Measurements from ENCODE around the gene NEMP2. TPM values are rescaled to one million over a fixed set of nuclear protein-coding genes. Genes with fewer than 3 reads are reported as not detected.
"Not testable (repeated sequence)": the region's sequence is repeated elsewhere in the genome, so short reads cannot be mapped to it uniquely, and the experiment has no call there.

Gene NEMP2
- total RNA-seq, 1 experiment from 2014 or later: 9.2 TPM

DNA sequence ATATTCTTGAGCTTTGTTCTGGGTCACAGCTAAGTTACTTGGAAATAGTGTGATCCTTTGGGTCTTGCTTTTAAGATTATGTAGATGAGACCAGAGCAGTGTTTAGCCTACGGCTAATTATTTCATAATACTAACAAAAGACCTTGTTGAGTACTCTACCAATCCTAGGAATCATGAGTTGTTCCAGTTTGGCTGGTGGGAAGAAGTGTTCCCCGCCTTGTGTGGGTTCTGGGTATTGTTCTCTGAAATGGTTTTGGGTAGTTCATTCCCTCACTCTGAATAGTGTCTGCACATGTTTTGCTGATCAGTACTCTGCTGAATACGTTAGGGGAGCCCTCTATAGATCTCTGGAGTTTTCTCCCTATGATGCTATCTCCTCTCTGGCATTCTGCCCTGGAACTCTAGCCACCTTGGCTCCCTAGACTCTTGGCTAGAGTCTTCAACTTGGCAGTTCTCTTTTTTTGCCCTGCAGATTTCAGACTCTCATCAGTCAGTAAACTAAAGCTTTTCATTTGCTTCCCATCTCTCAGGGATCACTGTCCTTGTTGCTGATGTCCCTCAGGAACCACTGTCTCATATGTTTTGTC lies 48.4 kb downstream of the NEMP2 start:
- DNase-seq: peak; percentile 24
- no peaks in the 10 kb centered on the region; the same call in 1 of the 2 replicates for H3K36me3 ChIP-seq
- no peaks in the 10 kb centered on the region for H3K27me3 ChIP-seq
- H3K4me3 ChIP-seq: no peak overlapping the region
- 0 out of 2 replicates have a peak, but pooled peaks cover 3% of the 10 kb centered on the region for H3K9me3 ChIP-seq

DNA sequence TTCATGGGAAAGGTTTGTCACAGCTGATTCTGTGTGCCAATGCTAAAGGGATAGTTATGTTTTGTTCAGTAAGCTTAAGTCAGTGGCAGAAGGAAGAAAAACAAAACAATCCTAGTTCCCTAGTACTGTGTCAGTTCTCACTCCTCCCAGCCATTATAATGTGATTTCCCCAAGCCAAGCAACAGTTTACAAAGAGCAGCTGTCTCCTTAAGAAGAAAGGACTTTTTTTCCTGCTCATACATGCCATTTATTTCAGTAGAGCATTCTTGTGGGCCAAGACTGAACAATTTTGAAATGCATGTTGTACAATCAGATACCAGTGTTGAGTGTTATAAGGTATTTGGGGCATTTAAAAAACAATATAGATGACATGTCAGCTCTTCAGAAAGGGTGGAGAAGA lies 52.1 kb downstream of the NEMP2 start:
- DNase-seq: no peak
- 0 out of 2 replicates have a peak, but pooled peaks cover 2% of the 10 kb centered on the region for H3K9me3 ChIP-seq

GRCh38 chr2:190481339-190481738 lies 53.2 kb downstream of the NEMP2 start:
- Histone ChIP-seq H3K36me3 (no peaks in the 10 kb centered on the region), H3K4me3 (no peak overlapping the region), H3K9me3 (no peaks in the 10 kb centered on the region), H3K27me3 (no peaks in the 10 kb centered on the region)
- DNase-seq: no peak

More for the DNA sequence above, 52.1 kb downstream of the NEMP2 start:
- Histone ChIP-seq H3K36me3 (no peaks in the 10 kb centered on the region), H3K27me3 (no peaks in the 10 kb centered on the region), H3K4me3 (no peak overlapping the region)

GRCh38 chr2:190478572-190479195 lies 55.8 kb downstream of the NEMP2 start:
- DNase-seq: no peak
- H3K9me3 ChIP-seq: peaks cover 2% of the 10 kb centered on the region; the same call in 1 of the 2 replicates
- H3K4me3 ChIP-seq: no peak overlapping the region
- no peaks in the 10 kb centered on the region for H3K36me3 ChIP-seq
- no peaks in the 10 kb centered on the region for H3K27me3 ChIP-seq

DNA sequence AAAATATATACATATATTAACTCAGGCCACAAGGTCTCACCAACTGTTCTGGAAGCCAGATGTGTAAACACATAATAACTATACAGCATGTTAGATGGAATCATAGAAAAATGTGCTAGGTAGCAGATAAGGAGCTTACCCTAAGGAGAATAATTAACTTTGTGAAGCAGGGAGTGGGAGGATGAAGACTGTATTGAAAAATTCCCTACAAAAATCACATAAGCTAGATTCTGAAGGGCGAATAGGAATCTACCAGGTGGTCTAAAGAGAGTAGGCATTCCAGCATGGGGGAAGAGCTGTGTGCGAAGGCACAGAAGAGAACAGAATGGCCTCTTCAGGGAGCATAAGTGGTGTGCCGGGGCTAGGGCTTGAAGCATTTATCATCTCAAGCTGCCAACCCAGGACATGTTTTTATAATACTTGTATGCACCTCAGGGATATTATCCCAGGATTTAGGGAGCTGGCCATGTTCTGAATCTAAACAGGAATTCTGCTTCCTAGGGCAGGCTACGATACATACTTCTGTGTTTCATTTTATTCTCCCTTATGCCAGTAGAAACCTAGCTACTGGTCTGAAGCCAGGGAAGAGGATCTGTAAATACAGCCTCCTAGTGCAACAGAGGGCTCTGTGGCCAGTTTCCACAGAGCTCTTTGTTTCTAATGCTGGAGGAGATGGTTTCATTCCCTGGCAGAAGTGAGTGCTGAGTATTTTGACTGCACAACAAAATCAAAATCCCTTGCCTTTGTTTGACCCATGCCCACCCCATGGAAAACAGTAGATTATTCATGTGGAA lies 56.7 kb downstream of the NEMP2 start:
- no peaks in the 10 kb centered on the region for H3K27me3 ChIP-seq
- no peak for DNase-seq

GRCh38 chr2:190470256-190470826 lies 64.2 kb downstream of the NEMP2 start:
- H3K27me3 ChIP-seq: no peaks in the 10 kb centered on the region
- no peak for DNase-seq
- H3K4me3 ChIP-seq: no peak overlapping the region
- peaks cover 5% of the 10 kb centered on the region; the same call in 1 of the 2 replicates for H3K9me3 ChIP-seq
- H3K36me3 ChIP-seq: no peaks in the 10 kb centered on the region

More for the DNA sequence above, 56.7 kb downstream of the NEMP2 start:
- no peaks in the 10 kb centered on the region for H3K36me3 ChIP-seq
- peaks cover 3% of the 10 kb centered on the region; the same call in 1 of the 2 replicates for H3K9me3 ChIP-seq
- H3K4me3 ChIP-seq: no peak overlapping the region

- H3K36me3 ChIP-seq: no peaks in the 10 kb centered on the region
- no peak overlapping the region for H3K4me3 ChIP-seq
- peaks cover 5% of the 10 kb centered on the region; the same call in 1 of the 2 replicates for H3K9me3 ChIP-seq
- H3K27me3 ChIP-seq: no peaks in the 10 kb centered on the region
- DNase-seq: peak; percentile 32
Observed at GRCh38 chr2:190469771-190470170, 64.8 kb downstream of the NEMP2 start.

DNA sequence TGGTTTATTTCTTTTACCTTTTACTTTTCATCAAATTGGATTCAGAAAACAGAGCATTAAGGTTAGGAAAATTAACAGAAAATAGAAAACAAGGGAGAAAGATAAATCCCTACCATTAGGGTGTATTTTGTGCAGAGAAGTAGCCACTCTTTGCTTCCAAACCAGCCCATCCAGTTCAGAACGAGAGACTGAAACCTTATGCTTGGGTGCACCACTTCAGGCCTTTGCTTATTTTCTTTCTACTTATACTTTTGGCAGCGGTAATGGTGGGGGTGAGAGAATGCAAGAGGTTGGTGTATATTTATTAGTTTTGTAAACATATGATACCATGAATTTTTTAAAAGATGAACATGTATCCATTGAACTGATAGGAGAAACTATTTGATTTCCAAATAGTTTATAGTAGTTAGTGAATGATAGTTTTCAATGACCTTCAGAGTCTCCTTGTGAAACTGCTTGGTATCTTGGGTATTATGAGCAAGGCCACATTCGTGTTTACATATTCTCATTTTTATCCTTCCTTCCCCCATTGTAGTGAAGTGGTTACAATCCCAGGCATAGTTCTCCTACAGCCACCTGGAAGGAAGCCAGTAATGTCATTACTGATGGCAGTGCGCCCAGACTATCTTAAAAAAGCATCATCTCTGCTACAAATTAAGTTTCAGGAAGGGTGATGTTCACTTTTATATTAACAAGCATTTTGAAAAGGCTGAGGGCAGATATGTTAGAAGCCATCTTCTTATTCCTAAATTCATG lies 65.5 kb downstream of the NEMP2 start:
- peak; percentile 82 for DNase-seq
- Histone ChIP-seq H3K4me3 (no peak overlapping the region), H3K36me3 (no peaks in the 10 kb centered on the region)

GRCh38 chr2:190468354-190468753 lies 66.2 kb downstream of the NEMP2 start:
- not testable (repeated sequence) for H3K9me3 ChIP-seq, H3K4me3 ChIP-seq, H3K36me3 ChIP-seq, H3K27me3 ChIP-seq
- DNase-seq: peak; percentile 24

More for the DNA sequence above, 65.5 kb downstream of the NEMP2 start:
- Histone ChIP-seq H3K9me3 (peaks cover 5% of the 10 kb centered on the region; the same call in 1 of the 2 replicates), H3K27me3 (no peaks in the 10 kb centered on the region)

DNA sequence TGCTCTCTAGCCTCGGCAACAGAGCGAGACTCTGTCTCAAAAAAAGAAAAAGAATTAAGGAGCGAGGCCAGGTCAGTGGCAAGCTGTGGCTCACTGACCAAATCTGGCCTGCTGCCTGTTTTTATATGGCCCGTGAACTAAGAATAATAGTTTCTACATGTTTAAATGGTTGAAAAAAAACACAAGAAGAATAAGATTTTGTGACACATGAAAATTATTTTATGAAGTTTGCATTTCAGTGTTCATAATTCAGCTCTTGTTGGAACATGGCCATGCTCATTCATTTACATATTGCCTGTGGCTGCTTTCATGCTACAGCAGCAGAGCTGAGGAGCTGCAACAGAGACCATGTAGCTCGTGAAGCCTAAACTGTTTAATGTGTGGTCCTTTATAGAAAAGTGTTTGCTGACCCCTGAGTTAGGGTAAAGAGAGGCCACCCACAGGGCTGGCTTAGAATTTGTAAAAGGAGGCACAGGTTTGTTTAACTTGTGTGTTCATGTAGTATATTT lies 66.9 kb downstream of the NEMP2 start:
- Histone ChIP-seq H3K27me3 (no peaks in the 10 kb centered on the region), H3K9me3 (0 out of 2 replicates have a peak, but pooled peaks cover 2% of the 10 kb centered on the region), H3K36me3 (no peaks in the 10 kb centered on the region), H3K4me3 (no peak overlapping the region)
- peak; percentile 28 for DNase-seq

GRCh38 chr2:190466819-190467446 lies 67.6 kb downstream of the NEMP2 start:
- H3K27me3 ChIP-seq: no peaks in the 10 kb centered on the region
- H3K9me3 ChIP-seq: no peaks in the 10 kb centered on the region
- DNase-seq: no peak
- H3K4me3 ChIP-seq: no peak overlapping the region
- H3K36me3 ChIP-seq: no peaks in the 10 kb centered on the region

DNA sequence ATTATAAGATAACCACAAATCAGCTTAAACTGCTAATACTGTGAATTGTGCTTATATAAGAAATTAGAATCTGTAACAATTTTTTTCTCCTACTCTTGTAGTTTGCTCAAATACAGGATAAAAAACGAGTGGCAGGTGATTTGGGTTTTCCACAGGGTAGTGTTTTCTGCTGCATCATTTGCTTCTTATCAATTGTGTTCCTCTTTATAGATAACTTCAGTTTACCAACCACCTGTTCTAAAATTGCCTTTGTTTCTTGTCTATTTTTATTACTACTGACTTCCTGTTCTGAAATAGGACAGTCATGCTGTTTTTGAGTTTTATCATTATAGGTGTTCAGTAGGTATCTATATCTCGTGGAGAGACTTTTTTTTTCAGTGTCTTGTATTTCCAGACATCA lies 69.5 kb downstream of the NEMP2 start:
- DNase-seq: no peak
- no peaks in the 10 kb centered on the region for H3K9me3 ChIP-seq
- H3K4me3 ChIP-seq: no peak overlapping the region
- no peaks in the 10 kb centered on the region for H3K36me3 ChIP-seq
- H3K27me3 ChIP-seq: no peaks in the 10 kb centered on the region

DNA sequence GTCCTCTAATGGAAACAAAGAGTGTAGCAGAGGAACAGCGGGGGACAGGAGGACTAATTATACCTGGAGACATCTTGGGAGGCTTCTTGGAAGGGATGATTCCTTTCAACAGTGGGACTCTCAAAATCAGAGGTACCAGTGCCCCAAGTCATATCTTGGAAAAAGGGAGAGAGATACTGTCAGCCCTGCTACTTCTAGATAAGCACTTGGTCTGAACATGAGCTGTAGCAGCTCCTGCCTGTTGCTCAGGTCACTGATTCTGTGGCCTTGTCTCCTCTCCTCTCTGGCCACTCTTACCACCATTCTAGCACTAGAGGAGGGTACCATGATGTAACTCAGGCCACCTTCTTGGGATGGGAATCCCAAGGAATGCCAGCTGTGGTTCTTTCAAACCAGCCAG lies 71.9 kb downstream of the NEMP2 start:
- Histone ChIP-seq H3K36me3 (no peaks in the 10 kb centered on the region), H3K27me3 (no peaks in the 10 kb centered on the region), H3K4me3 (no peak overlapping the region), H3K9me3 (no peaks in the 10 kb centered on the region)
- DNase-seq: no peak

DNA sequence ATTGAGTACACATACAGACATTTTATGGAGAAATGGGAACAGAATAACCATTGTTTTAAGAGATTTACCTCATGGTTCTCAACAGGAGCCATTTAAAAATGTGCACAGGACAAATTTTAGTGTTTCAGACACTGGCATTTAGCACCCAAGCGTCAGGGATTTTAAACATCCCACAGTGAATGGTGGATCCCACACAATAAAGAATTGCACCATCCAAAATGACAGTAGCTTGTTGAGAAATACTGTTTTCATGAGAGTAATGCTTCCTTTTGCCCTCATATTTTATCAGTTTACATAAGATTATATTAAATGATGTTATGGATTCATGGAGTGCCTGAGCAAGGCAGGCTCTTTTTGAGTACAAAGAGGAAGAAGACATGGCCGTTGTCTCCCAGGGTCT lies 72.3 kb downstream of the NEMP2 start:
- no peaks in the 10 kb centered on the region for H3K27me3 ChIP-seq
- no peaks in the 10 kb centered on the region for H3K36me3 ChIP-seq
- H3K4me3 ChIP-seq: no peak overlapping the region
- no peaks in the 10 kb centered on the region for H3K9me3 ChIP-seq
- DNase-seq: no peak

DNA sequence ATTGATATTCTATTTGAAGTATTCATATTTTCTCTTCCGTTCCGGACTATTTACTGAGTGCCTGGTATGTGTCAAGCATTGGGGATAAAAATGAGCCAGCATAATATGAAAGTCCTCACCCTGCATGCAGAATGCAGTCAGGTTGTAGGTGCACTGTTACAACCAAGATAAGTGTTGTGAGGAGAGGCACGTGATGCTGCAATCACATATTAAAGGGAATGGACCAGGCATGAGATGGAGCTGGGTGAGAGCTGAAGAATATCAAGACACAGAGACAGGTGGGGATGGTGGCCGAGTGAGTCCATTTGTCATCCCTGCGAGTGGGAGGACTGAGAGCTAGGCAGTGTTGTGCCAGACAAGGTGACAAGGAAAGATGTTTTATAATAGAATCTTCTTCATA lies 74.0 kb downstream of the NEMP2 start:
- no peak for DNase-seq
- Histone ChIP-seq H3K27me3 (no peaks in the 10 kb centered on the region), H3K4me3 (no peak overlapping the region), H3K9me3 (no peaks in the 10 kb centered on the region), H3K36me3 (no peaks in the 10 kb centered on the region)

GRCh38 chr2:190459881-190460280 lies 74.6 kb downstream of the NEMP2 start:
- H3K36me3 ChIP-seq: no peaks in the 10 kb centered on the region
- no peaks in the 10 kb centered on the region for H3K27me3 ChIP-seq
- H3K9me3 ChIP-seq: no peaks in the 10 kb centered on the region
- no peak overlapping the region for H3K4me3 ChIP-seq
- no peak for DNase-seq
